ENCODE data around the gene FLG2.
"Not testable (repeated sequence)": the region's sequence is repeated elsewhere in the genome, so short reads cannot be mapped to it uniquely, and the experiment has no call there.

Gene FLG2

GRCh38 chr1:152312169-152312568 is 47.6 kb downstream of the FLG2 start:
- not testable (repeated sequence) for DNase-seq (ENCODE audit: low spot score)

- DNase-seq (ENCODE audit: low spot score): no peak
Observed at GRCh38 chr1:152309955-152310354, 49.9 kb downstream of the FLG2 start.

- DNase-seq (ENCODE audit: low spot score): not testable (repeated sequence)
Observed at GRCh38 chr1:152309320-152309901, 50.4 kb downstream of the FLG2 start.

- not testable (repeated sequence) for DNase-seq (ENCODE audit: low spot score)
Observed at GRCh38 chr1:152308758-152309157, 51.0 kb downstream of the FLG2 start.

- not testable (repeated sequence) for DNase-seq (ENCODE audit: low spot score)
Observed at GRCh38 chr1:152307970-152308369, 51.8 kb downstream of the FLG2 start.

GRCh38 chr1:152306123-152306522 is 53.7 kb downstream of the FLG2 start:
- DNase-seq (ENCODE audit: low spot score): not testable (repeated sequence)

GRCh38 chr1:152304773-152305172 is 55.0 kb downstream of the FLG2 start:
- not testable (repeated sequence) for DNase-seq (ENCODE audit: low spot score)

- DNase-seq (ENCODE audit: low spot score): not testable (repeated sequence)
Observed at GRCh38 chr1:152303139-152303872, 56.5 kb downstream of the FLG2 start.
